GM19240 (cell line): ENCODE measurements around the gene GGA2.
"Not testable (repeated sequence)": the region's sequence is repeated elsewhere in the genome, so short reads cannot be mapped to it uniquely, and the experiment has no call there.

Source experiments
- DNase-seq: peaks from one replicate; pipeline ENCODE4 v3.0.0; 2011; ENCODE audit warnings: low spot score; ENCODE audit not compliant: insufficient read length

Gene GGA2

GRCh38 chr16:23510164-23510914, at the start of gene GGA2:
Gene GGA2 (minus strand): TSS chr16:23510494. CDS start chr16:23510411, 83 bp downstream.
- DNase-seq = peak; percentile 59

GRCh38 chr16:23557779-23558702, 47.7 kb upstream of the GGA2 start:
- no peak for DNase-seq

GRCh38 chr16:23556881-23557778, 46.8 kb upstream of the GGA2 start, which contains the start of the genes EARS2 and UBFD1:
Gene EARS2 (minus strand): TSS chr16:23557350. CDS start chr16:23557343, 7 bp downstream.
Gene UBFD1 (plus strand): TSS chr16:23557727. CDS start chr16:23557743, 16 bp downstream.
- DNase-seq = peak; percentile 83

GRCh38 chr16:23554536-23554935, 44.2 kb upstream of the GGA2 start:
- DNase-seq = no peak

GRCh38 chr16:23552161-23552560, 41.9 kb upstream of the GGA2 start:
- no peak for DNase-seq

GRCh38 chr16:23549938-23550337, 39.6 kb upstream of the GGA2 start:
- DNase-seq = no peak

GRCh38 chr16:23544436-23544835, 34.1 kb upstream of the GGA2 start:
- DNase-seq = no peak

GRCh38 chr16:23540817-23541178, 30.5 kb upstream of the GGA2 start:
- not testable (repeated sequence) for DNase-seq

- no peak for DNase-seq
These were observed 29.9 kb upstream of the GGA2 start for GRCh38 chr16:23539984-23540816.

- no peak for DNase-seq
These were observed 28.6 kb upstream of the GGA2 start for GRCh38 chr16:23538919-23539278.

- DNase-seq = no peak
These were observed 27.1 kb upstream of the GGA2 start for GRCh38 chr16:23537390-23537789.

GRCh38 chr16:23535901-23536300, 25.6 kb upstream of the GGA2 start:
- no peak for DNase-seq

- no peak for DNase-seq
These were observed 24.9 kb upstream of the GGA2 start for GRCh38 chr16:23534868-23535860.

- no peak for DNase-seq
These were observed 22.2 kb upstream of the GGA2 start for GRCh38 chr16:23532448-23532847.

- DNase-seq = no peak
These were observed 19.8 kb upstream of the GGA2 start for GRCh38 chr16:23530062-23530461.

GRCh38 chr16:23528644-23529310, 18.5 kb upstream of the GGA2 start:
- DNase-seq = no peak

GRCh38 chr16:23527961-23528643, 17.8 kb upstream of the GGA2 start:
- DNase-seq = no peak

- DNase-seq = no peak
These were observed 14.6 kb upstream of the GGA2 start for GRCh38 chr16:23524886-23525285.
